HG02884 (cell line): ENCODE data around the gene RAPGEF6.
"Not testable (repeated sequence)": the region's sequence is repeated elsewhere in the genome, so short reads cannot be mapped to it uniquely, and the experiment has no call there.

Source experiments
- ATAC-seq: cut with Tn5 transposase; IDR thresholded peaks from one replicate; pipeline ENCODE4 v1.9.1; 2021; ENCODE audit warnings: mild to moderate bottlenecking, moderate library complexity; ENCODE audit not compliant: unreplicated experiment

RAPGEF6 gene

DNA sequence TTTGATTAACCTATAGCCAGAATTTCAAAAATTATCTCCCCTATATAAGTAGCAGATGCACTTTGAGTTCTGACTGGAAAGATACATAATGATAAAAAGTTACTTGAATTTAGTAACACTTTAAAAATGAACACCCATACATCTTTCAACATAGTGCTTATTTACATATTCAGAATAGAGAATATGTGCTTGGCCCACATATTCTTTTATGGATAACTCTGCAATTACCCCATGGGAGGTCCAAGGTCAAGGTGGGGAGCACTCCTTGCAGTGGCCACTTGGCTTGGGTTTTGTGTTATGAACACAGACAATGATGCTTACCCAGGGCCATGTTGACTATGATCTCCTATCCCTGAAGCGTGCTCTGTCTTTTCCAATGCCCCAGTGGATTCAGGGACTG lies 201.9 kb downstream of the RAPGEF6 start:
- no peak for ATAC-seq

DNA sequence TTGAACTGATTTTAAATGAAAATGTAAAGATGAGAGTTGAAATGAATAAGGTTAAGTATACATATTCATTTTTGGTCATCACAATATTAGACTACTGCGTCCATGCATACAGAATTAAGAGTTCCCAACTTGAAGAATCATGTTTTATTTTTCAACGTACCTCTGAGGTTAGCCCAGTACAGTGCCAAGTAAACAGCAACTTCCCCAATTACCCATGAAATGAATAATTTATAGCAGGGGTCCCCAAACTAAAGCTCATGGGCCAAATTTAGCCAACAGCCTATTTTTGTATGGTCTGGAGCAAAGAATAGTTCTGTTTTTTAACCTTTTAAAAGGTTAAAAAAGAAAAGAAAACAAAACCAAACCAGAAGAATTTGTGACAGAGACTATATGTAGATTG lies 203.2 kb downstream of the RAPGEF6 start:
- no peak for ATAC-seq

DNA sequence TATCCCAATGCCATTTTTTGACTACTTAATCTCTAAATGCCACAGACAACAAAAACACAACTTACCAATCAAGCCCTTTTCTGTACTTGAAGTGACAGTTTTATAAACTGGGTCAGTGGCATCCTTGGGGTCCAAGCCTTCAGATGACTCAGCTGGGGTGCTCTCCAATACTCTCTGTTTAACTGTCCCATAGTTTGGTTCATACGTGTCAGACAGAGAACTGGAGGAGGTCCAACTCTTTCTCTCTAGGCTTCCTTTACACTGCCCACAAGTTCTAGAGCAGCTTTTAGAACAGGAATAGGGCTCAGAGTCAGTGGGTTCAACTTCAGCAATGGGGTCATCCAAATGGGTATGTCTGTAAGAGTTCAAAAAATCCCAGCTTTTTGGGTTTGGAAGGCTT lies 204.2 kb downstream of the RAPGEF6 start:
- no peak for ATAC-seq

GRCh38 chr5:131426011-131426410 lies 209.0 kb downstream of the RAPGEF6 start:
- no peak for ATAC-seq

GRCh38 chr5:131423056-131423455 lies 212.0 kb downstream of the RAPGEF6 start:
- no peak for ATAC-seq

GRCh38 chr5:131419877-131420276 lies 215.2 kb downstream of the RAPGEF6 start:
- peak; percentile 34 for ATAC-seq

DNA sequence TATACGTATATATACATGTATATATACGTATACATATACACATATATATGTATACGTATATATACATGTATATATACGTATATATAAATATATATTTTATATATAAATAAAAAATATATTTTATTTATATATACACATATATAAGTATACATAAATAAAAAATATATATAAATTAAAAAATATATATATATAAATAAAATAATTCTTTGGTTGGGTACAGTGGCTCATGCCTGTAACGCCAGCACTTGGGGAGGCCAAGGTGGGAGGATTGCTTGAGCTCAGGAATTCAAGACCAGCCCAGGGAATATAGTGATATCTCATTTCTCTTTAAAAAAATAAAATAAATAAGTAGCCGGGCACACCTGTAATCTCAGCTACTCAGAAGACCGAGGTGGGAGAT lies 216.2 kb downstream of the RAPGEF6 start:
- ATAC-seq = no peak

GRCh38 chr5:131417240-131417869 lies 217.7 kb downstream of the RAPGEF6 start:
- peak; percentile 39 for ATAC-seq

DNA sequence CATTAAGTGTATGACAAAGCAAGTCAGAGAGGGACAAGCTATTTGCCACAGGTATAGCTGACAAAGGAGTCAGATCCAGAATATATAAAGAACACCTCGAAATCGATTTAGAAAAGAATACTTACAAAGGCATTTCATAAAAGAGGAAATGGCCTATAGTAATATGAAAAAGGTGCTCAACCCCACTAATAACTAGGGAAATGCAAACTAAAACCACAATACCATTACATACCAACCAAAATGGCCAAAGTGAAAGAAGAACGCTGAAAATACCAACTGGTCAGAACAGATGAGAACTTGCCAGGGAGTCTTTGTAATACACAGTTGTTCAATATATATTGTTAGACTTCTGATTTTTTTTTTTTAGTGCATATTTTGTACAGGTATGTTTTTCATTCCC lies 218.3 kb downstream of the RAPGEF6 start:
- peak; percentile 63 for ATAC-seq

DNA sequence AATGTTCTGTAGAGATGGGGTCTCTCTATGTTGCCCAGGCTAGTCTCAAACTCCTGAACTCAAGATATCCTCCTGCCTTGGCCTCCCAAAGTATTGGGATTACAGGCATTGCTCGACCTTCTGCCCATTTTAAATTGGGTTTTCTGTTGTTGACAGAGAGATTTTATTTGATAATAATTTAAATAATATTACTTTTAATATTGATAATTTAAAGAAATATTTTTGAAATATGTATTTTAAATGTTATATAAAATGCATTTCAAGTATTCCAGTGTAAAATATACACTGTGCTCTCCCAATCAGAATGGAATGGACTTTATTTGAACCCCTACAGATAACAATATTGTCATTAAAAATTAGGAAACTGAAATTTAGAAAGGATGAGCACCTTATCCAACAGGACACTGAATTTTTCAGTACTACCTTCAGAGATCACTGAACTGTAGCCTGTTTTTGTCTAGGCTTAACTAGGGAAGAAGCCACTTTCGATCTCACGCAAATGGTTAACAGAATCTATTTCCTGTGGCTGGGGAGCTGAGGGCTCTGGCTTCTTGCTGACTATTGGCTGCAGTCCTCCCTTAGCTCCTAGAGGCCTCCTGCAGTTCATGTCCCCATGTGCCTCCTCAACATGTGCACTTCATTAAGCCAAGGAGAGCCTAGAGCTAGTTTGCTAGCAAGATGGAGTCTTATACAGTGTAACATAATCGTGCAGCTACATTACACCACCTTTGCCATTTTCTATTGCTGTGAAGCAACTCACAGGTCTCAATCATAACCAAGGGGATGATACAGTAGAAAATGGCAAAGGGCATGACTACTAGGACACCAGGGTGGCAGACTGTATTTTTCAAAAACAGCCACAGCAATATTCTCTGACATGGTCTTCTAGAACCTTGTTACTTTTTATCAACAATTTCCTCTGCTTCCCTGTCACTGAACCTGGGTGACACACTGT lies 221.1 kb downstream of the RAPGEF6 start:
- ATAC-seq = peak; percentile 65

- ATAC-seq = no peak
Measured at GRCh38 chr5:131406975-131407638, 227.9 kb downstream of the RAPGEF6 start.

DNA sequence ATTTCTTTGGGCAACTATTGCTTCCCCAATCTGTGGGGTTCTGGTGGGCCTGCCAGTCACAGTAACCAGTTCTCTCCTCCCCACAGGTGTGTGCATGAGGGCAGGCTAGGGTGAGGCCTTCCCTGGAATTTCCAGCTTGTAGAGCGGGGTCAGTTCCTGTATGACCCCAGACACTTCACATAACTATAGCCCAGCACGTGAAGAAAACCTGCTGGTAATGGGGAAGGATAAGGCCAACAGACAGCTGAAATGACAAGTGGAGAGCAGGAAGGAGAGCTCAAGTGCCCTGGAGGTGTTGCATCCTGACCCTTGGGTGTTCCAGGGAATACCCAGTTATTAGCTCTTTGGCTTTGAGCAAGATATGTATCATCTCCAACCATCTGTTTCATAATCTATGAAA lies 229.0 kb downstream of the RAPGEF6 start:
- no peak for ATAC-seq

DNA sequence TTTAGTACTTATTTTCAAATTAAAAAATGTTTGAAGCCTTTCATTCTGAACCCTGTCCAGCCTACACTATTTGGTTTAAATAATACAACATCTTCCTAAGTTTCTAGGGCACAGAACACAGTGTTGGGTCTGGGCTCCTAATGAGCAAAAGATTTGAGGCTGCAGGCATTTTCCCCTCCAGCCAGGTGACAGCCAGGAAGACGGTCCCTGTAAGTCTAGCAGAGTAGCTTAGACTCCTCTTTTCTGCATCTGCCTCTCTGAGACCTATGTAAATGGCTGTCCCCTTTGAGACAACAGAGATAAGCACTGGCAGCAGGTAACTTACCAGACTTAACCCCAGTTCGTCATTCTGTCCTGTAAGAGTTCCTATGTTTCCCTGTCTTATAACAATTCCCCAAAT lies 229.4 kb downstream of the RAPGEF6 start:
- no peak for ATAC-seq

DNA sequence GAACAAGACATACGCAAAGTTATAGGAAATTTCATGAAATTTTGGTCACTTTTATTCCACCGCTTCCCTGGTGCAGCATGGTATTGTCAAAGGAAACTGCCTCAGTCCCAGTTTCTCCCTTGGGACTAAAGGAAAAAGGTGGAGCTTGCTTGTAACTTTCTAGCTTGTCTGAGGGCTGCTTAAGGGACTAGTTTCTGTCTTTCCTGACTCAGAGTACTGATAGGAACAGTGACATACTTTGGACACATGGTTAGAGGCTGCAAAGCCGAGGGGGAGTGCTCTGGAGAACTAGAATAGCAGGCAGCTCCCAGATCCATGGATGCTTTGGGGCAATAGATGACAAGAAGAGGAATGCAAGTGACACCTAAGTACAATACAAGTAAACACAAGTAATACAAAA lies 234.4 kb downstream of the RAPGEF6 start:
- ATAC-seq = no peak

GRCh38 chr5:131399007-131399406 lies 236.0 kb downstream of the RAPGEF6 start:
- ATAC-seq = not testable (repeated sequence)

- ATAC-seq = no peak
Measured at GRCh38 chr5:131396630-131397273, 238.3 kb downstream of the RAPGEF6 start.

- peak; percentile 85 for ATAC-seq
Measured at GRCh38 chr5:131396015-131396414, 239.0 kb downstream of the RAPGEF6 start.

DNA sequence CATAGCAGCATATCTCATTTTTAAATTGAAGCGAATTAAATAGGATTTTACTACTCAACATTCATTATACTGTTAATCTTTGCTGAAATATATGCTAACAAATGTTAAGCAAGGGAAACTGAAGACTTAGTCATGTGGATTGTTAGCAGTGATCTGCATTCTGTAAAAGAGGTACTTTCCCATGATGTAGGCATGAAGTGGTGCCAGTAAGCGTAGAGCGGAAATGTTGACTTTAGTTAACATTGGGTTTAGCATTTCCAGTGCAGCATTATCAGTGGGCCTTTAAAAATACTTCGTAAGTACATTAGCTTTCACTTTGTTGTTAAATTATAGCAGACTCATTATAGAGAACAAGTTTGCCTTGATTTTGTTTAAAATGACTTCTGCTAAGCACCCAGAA lies 240.9 kb downstream of the RAPGEF6 start:
- ATAC-seq = peak; percentile 56

DNA sequence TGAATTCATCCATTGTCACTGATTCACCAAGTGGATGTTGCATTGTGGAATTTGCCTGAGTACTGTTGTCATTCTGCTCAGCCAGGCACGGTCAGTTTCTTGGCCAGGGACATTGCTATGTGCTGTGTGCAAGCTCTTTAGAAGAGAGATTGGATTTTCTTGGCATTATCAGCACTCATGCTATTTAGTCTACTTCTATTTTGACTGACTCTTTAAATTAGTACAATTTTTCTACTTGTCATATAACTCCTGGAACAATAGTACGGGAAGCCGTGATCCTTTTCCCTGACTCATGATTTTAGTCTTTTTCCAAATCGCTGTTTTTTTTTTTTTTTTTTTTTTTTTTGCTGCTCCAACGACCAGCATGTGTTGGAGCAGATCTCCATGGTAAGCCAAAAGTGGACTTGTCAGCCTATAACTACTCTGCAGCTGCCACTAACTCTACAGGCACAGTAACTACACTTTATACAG lies 241.5 kb downstream of the RAPGEF6 start:
- ATAC-seq = no peak

DNA sequence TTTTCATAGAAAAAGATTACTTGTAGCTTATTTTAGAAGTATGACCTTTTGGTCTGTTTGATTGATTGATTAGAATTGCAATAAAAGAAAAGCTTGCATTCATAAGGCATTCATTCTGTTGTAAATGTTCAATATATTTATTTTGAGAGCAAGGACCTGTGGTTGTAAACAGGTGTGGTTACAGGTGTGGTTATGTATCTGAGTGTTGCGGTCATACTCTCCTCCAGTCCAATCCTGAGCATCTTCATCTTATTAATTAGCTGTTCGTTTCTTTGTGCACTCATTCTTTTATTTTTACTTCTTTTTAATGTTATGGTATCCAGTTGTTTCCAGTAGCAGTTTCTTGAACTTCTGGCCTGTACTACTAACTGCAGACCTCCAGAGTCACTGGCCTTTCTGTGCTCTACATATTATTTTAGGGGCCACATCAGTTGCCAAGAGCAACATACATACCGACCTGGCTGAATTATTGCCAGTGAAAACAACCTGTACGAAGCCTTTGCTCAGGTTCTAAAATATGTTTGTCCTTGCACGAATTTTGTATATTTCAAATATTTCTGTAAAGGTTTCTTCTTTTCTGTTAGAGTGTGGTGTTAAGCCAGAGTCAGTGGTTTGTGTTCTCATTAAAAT lies 242.4 kb downstream of the RAPGEF6 start:
- ATAC-seq = no peak

DNA sequence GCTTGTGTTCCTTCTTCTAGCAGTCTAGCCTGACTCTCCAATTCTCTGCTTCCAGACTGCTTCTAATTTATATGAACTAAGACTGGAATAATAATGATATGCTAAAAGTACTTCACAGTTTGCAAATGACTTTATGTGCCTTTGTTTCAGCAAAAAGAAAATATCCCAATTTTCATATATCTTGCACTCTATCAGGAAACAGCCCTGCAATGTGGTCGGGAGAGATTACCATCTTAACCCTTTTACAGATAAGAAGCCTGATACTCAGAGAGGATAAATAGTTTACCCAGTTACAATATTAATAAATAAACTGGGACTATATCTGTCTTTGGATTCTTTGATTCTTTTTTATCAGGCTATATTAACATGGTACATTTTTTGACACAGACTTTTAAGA lies 245.2 kb downstream of the RAPGEF6 start:
- ATAC-seq = no peak
